ENCODE results near the gene SENP1.

Gene SENP1

GRCh38 chr12:48033451-48033850 lies 72.4 kb downstream of the SENP1 start:
- DNase-seq = no peak

DNA sequence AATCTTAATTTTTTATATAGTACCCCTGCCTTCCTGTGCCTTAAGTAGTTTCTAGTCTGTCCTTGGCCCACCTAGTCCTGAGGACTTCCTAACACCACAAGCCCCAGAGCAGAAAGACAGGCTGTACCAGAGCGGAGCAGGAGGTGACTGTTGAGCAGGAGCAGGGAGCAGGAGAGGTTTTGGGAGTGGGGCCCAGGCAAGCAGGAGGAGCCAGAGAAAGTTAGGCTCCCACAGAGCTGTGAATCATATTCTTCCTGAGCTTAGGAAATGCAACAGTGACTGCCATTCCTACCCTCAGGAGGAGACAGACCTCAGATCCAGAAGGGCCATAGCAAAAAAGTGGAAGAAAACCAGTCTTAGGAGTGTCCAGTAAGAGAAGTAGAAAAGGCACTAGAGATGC lies 73.3 kb downstream of the SENP1 start:
- DNase-seq = no peak

GRCh38 chr12:48031135-48031960 lies 74.5 kb downstream of the SENP1 start:
- DNase-seq = no peak

GRCh38 chr12:48030173-48030650 lies 75.7 kb downstream of the SENP1 start:
- no peak for DNase-seq

DNA sequence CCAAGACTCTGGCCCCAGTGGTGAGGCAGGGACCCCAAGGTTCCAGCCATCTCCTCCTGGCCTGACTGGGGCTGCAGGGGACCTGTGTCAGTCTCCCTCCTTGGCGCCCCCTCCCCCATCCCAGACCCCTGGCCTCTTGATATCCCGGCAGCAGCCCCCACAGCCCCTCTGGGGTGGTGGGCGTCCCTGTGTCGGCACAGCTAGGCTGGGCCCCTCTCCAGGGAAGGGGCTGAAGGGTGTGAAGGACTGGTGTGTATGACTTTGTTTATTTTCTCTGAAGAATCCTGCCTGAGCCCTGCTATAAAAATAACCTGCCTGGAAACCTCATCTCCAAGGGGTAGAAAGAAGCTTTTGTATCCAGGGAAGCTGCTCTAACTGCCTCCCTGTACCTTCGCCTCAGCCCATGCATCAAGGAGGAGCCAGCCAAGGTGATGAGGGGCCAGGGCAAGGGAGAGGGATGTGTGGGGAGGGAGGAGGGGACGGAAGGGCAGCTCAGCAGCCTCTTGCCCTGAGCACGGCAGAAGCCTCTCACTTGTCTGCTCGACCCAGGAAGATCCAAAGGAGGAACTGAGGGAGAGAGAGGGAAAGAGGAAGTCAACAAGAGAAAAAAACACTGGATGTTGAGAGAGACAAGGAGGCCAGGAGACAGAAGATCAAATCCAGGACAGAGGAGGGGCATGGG lies 76.2 kb downstream of the SENP1 start:
- peak in 1 of 2 donors; percentile 27 for DNase-seq

DNA sequence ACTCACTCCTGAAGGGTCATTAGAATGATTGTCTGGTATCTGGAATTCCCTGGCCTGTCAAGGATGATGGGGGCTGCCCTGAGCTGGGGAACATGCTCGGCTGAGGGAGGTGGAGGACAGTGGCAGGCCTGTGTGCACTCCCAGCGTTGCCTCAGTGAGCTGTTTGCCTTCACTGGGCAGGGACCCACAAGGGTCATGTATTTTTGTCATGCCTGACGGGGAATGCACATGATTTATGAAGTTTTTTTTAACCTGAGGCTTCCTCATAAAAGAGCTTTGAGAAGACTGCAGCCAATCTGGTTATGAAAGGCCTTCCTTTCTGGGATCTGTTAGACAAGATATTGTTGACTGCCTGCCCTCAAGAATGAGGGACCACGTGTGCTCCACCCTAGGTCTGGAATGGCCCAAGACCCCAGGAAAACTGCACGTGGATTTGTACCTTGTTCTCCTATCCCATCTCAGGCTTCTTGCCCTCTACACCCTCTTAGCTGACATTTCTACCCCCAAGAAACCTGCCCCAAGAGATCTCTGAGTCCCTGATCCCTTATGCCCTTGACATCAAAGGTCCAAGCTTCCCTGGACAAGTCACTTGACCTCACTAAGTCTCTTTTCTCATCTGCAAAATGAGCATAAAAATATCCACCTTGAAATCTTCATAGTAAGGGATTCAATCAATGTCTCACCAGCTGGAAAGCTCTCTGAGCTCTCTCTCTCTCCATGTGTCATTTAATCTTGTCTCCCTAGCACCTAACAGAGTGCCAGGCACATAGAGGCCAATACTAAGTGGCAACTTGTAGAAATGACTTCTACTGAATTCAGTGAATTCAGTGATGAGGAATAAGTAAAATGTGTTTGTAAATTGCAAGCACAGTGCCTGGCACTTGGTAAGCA lies 77.1 kb downstream of the SENP1 start:
- DNase-seq = no peak

DNA sequence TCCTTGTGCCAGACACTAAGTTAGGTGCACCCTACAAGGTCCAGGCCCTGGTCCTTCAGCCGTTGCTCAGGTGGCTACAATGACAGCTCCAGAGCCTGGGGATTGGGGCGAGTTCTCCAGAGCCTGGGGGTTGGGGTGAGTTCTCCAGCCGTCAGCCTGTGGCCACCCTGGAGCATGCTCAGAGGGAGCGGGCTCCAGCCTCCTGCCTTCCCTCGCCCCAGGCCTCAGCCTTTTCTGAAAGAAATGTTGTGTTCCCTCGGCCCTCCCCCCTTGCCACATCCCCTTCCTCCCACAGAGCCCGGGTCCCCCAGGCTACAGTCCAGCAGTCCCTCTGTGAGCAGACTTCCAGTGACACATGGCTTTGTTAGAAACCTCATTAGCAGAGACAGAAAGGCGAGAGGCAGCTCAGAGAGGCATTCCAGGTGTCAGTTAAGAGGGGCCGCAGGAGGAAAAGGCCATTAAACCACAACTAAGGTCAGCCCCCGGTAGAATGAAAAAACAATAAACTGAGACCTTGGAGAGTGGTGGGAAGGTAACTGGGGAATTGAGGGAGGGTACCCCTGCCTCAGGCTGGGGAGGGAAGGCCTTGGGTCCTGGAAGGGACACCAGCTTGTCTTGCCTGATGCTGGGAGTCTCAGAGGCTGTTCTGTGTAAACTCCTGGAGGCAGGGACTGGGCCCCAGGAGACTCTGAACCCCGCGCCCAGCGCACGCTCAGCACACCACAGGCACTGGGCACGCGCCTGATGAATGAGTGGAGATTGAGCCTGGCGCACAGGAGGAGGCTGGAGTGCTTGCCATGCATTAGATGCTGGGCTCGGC lies 78.5 kb downstream of the SENP1 start:
- DNase-seq = no peak

DNA sequence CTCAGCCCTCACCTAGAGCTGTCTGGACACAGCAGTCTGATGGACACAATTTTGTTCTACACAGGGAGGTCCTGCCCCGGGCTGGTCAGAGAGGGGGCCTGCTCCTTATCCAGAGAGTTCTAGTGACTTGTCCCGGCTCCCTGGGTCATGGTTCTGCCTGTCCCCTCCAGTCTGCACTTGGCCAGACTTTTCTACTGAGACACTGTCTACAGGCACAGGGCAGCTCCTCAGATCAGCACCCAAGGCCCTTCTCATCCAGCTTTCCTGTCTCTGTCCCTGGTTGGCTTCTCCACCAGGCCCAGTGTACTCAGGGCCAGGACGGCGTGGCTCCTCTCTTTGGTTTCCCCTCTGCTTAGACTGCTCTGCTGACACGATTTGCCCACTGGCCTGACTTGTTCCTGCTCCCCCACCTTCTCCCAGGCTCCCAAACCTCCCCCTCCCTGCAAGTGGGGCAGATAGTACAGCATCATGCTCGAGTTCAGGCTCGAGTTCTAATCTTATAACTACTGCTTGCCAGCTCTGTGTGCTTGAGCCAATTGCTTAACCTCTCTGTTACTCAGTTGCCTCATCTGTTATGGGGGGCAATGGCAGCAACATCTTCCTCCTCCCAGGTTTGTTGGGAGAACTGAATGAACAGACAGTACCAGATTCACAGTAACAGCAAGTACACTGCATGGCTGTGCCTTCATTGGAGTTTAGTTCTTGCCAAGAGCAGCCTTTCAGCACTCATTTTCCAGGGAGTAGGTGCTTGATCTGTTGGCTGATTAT lies 79.6 kb downstream of the SENP1 start:
- DNase-seq = no peak

DNA sequence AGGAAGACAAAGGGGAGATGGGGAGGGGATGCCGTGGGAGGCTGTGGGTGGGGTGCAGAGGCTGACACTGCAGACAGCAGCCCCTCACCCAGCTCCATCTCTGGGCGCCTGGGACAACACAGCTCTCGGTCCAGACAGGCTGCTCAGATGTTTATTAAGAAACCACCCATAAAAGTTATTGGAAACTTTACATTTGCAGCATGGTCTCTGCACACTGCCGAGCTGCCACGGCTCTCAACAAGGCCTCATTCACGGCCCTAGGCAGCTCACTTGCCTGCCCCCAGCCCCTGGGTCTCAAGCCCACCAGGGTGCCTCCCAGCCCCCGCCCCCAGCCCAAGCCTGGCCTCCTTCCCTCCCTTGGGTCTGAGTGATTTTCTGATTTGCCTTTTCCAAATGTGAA lies 80.6 kb downstream of the SENP1 start:
- no peak for DNase-seq

DNA sequence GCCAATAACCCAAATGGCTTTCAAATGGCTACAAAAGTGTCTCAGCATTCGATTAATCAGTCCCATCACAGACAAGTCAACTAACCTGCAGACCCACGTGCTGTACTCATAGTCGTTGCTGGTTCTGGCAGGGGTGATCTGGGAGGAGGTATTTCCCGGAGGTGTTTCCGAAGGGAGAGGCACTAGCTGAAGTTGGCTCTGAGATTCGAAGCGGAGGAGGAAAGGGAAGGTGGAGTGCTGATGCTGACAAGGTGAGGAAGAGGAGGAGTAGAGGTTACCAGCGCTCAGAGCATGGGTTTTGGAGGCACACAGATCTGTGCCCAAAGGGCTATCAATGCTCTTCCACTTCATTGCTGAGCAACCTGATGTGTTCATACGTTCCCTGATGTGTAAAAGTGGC lies 81.1 kb downstream of the SENP1 start:
- no peak for DNase-seq

- DNase-seq = no peak
Observed at GRCh38 chr12:48023386-48023785, 82.5 kb downstream of the SENP1 start.

GRCh38 chr12:48022676-48023385 lies 83.0 kb downstream of the SENP1 start:
- no peak for DNase-seq

GRCh38 chr12:48022180-48022521 lies 83.7 kb downstream of the SENP1 start:
- no peak for DNase-seq

GRCh38 chr12:48021485-48022179 lies 84.2 kb downstream of the SENP1 start:
- no peak for DNase-seq

DNA sequence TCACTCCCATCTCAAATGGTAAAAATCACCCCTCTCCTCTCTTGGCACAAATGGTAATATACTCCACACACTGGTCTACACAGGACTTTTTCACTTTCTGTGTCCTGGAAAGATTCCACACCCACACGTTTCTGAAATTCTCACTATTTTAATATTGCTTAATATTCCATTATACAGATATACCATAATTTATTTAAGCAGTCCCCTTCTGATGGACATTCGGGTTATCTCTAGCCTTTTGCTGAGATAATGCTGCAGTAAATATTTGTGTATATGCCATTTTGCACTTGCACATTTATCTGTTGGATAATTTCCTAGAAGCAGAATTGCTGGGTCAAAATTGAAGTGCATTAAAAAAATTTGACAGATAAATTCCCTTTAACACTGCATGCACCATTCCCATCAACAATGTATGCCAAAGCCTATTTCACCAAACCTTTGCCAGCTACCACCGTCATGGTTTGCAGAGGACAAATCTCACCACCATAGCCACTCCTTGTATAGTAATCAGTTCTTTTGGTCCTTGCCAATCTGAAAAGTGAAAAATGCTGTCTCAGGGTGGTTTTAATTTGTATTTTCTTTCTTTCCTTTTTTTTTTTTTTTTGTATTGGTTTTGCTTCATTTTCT lies 86.1 kb downstream of the SENP1 start:
- no peak for DNase-seq

GRCh38 chr12:48018618-48018995 lies 87.3 kb downstream of the SENP1 start:
- no peak for DNase-seq

- DNase-seq = no peak
Observed at GRCh38 chr12:48017921-48018617, 87.8 kb downstream of the SENP1 start.

DNA sequence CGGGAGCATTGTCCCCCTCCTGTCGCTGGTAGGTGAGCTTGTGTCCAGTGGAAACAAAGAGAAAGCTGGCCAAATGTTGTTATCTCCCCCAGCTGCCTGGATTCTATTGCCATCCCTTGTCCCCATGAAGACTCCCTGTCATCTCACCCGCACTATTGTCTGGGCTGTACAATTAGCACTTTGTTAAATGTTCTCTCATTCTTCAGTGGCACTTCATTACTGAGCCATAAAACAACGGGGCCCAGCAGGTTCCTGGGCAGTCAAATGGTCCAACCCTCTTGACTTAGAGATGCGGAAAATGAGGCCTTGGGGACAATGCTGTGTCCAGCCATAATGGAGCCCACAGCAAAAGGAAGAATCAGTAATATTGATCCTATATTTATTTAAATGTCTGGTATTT lies 88.4 kb downstream of the SENP1 start:
- no peak for DNase-seq

Measured in inflammatory macrophage (primary cell).